Raji (cell line): ENCODE data around the gene PPP2R2C.

Source experiments
- POLR2A ChIP-seq: IDR thresholded peaks from 2 replicates; pipeline ENCODE4 v1.6.1; 2011; ENCODE audit warnings: low read depth, low read length, control low read depth; ENCODE audit not compliant: insufficient read depth

PPP2R2C gene

GRCh38 chr4:6351246-6352000 is 121.0 kb downstream of the PPP2R2C start:
- no peak for TF ChIP-seq POLR2A

GRCh38 chr4:6350646-6351045 is 121.8 kb downstream of the PPP2R2C start:
- no peak for TF ChIP-seq POLR2A

GRCh38 chr4:6349896-6350603 is 122.4 kb downstream of the PPP2R2C start:
- no peak for TF ChIP-seq POLR2A

GRCh38 chr4:6348408-6348807 is 124.0 kb downstream of the PPP2R2C start:
- TF ChIP-seq POLR2A: no peak

GRCh38 chr4:6347511-6348045 is 124.8 kb downstream of the PPP2R2C start:
- no peak for TF ChIP-seq POLR2A

DNA sequence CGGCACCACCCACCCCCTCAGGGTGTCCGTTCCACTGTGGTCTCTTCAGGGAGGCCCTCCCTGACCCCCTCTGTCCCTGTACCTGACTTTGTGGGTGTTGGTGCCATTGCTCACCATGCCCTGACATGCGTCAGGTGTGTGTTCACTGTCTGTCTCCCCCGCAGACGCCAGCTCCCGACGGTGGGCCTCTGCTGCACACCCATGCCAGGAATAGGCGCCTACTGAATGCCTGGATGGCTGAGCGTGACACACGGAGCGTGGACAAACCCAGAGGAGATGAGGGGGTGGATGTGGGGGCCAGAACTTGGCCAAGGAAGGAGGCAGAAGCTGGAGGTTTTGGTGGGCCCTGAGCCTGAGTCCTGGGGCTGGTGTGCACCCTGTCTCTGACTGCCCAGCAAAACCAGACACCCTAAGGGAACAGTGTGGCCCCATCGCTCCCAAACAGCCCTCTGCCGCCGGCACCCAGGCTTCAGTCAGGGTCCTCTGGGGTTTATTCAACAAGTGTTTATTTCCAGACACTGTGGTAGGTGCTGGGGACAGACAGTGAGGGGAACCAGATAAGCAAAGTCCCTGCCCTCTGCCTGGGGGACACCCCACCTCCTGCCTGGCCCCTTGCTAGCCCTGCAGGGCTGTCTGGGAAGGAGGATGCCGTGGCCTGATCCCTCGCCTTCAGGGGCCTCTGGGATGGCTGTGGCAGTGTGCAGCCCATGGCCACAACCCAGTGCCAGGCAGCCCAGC is 125.9 kb downstream of the PPP2R2C start:
- TF ChIP-seq POLR2A: no peak

GRCh38 chr4:6345866-6346265 is 126.5 kb downstream of the PPP2R2C start:
- no peak for TF ChIP-seq POLR2A

DNA sequence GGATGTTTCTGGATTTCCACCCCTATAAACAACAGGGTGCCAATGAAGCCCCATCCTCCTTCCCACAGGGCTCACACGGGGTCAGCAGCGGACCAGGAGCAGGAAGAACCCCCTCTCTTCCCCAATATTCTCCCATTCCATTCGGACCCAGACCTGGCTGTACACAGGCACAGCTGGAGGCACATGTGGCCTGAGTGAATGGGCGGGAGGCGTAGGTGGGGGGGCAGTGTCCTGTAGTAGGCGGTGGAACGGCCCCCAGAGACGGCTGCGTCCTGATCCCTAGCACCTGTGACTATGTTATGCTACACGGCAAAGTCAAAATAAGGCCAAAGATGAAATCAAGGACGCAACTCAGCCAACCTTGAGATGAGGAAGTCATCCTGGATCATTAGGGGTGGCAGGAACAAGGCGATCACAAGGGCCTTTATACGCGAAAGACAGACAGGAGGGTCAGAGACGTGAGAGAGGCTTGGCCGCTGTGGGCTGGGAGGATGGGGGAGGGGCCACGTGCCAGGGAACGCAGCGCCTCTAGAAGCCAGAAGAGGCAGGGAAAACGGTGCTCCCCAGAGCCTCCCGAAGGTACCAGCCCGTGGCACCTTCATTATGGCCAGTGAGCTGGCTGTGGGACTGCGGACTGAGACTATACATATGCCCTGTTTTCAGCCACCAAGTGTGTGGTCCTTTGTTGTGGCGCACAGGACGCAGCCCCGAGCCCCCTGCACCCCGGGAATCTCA is 127.2 kb downstream of the PPP2R2C start:
- no peak for TF ChIP-seq POLR2A

DNA sequence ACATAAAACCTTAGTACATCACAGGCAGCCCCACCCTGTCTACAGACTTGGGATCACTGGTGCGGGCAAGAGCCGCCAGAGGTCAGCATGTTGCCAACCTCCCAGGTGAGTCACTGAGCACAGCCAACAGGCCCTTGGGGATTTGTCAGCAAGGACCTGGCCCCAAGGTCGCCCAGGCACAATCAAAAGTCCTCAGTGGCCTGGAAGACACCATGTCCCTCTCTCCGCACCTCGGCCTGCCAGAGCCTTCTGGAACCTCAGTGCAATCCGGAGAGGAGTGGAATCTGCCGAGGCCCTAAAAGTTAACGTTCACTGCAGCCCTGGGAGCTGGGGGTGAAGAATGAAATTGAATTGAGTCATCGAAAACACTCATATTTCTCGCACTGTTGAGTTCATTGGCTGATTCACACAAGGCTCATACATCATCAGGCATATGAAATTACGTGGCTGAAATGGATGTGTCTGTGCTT is 128.4 kb downstream of the PPP2R2C start:
- no peak for TF ChIP-seq POLR2A

DNA sequence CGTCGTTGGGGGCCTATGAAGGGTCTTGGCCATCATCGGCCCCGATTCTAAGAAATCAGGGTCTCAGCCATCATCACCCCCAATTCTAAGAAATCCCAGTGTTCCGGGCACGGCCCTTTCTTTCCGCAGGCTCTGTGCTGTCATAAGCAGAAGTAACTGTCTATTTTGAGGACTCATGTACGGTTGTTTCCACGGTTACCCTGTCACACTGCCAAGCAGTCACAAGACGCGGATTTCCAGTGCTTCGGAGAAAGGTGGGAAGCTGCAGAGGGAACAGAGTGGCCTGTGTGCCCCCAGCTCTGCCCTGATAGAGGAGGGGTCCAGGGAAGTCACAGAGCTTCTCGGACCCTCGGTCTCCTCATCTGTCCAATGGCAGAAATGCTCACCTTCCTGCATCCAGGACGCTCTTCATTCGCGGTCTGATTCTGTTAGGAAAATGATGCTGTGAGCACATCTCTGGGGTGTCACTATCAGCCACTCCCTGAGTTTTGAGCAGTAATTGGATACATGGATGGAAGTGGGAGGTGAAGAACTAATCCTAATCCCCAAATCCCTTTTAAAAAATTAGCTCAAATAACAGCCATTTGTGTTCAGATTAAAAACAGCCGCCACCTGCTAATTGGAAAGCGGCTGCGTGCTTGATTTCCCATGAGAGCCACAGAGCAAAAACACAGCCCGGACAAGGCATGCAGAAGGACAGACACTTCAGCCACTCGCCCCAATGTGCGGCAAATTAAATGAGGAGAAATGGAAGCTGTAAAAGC is 129.7 kb downstream of the PPP2R2C start:
- no peak for TF ChIP-seq POLR2A

DNA sequence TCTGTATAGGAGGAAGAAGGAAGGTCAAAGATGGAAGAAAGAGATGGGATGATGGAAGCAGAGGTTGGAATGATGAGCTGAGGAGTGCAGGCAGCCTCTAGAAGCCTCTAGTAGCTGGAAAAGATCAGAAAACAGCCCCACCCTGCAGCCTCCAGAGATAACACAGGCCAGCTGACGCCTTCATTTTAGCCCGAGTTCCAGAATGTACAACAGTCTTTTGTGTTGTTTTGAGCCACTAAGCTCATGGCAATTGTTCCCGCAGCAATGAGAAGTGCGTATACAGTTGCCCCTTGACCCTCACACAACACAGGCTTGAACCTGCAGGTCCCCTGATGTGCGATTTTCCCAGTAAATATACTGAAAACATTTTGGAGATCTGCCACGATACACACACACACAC is 130.7 kb downstream of the PPP2R2C start:
- TF ChIP-seq POLR2A: no peak

DNA sequence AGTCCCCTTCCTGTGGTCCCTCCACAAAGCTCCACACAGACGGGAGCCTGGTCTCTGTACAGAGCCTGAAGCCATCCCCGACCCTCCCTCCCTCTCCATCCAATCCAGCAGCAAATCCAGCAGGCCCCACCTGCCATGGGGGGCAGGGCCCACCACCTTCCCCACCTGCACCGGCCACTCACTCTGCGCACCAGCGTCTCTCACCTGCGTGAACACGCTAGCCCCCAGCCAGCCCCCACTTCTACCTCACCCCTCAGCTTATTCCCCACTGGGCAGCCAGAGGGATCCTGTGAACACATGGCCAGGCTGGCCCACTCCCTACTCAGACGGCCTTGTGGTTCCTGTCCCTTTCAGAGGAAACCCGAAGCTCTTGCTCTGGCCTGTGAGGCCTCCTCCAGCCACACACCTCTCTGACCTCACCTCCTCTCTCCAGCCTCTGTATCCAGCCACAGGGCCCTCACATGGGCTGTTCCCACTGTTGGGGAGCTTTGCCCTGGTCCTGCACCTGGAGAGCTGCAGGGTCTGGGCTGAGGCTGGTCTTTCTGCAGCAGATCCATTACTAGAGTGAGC is 131.9 kb downstream of the PPP2R2C start:
- TF ChIP-seq POLR2A: no peak

DNA sequence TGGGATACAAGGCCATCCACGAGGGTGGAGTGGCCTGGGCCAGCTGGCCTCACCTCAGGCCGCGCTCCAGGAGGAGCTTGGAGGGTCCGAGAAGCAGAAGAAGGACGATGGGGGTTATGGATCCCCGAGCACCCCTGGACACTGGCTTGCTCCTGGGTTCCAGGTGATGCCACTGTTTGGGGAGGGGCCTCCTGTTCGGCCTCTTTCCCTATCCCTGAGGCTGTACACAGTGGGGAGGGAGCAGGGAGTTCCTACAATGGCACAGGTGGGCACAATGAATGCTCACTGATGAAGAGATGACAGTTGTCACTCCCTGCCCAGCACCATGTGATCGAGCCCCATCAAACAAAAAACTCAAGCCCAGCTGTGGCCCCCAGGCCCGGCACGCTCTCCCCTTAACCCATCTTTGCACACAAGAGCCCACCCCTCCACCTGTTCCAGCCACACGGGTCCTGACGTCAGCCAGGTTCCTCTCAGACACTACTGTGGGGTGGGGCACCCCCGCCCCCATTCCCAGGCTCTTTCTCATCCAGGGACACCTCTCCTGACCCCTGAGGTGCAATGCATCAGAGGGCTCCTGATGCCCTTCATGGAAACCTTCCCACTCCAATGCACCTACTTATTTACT is 132.5 kb downstream of the PPP2R2C start:
- TF ChIP-seq POLR2A: no peak
